Measurements from ENCODE around the gene TNS3. TPM values are rescaled to one million over a fixed set of nuclear protein-coding genes. Genes with fewer than 3 reads are reported as not detected.

TNS3 gene
- total RNA-seq, 1 donor from 2014 or later = 120 TPM

GRCh38 chr7:47231032-47231431, 350.9 kb downstream of the TNS3 start:
- no peaks in the 10 kb centered on the region for H3K27me3 Mint-ChIP-seq
- no peak overlapping the region for H3K27ac Mint-ChIP-seq
- H3K9me3 Mint-ChIP-seq (ENCODE audit: low read depth) = no peaks in the 10 kb centered on the region
- no peak for DNase-seq (ENCODE audit: low spot score, unreplicated experiment)
- H3K4me3 Mint-ChIP-seq (ENCODE audit: low read depth) = no peak overlapping the region
- TF ChIP-seq CTCF (IDR thresholded peaks at IDR 0.05; ENCODE audit: unreplicated experiment) = no peak
- H3K4me1 Mint-ChIP-seq (ENCODE audit: low read depth) = no peaks in the 10 kb centered on the region
- no peaks in the 10 kb centered on the region for H3K36me3 Mint-ChIP-seq (ENCODE audit: insufficient read depth)

GRCh38 chr7:47228386-47229014, 353.4 kb downstream of the TNS3 start:
- no peak overlapping the region for H3K4me3 Mint-ChIP-seq (ENCODE audit: low read depth)
- DNase-seq (ENCODE audit: low spot score, unreplicated experiment) = no peak
- no peaks in the 10 kb centered on the region for H3K36me3 Mint-ChIP-seq (ENCODE audit: insufficient read depth)
- no peak for TF ChIP-seq CTCF (IDR thresholded peaks at IDR 0.05; ENCODE audit: unreplicated experiment)
- H3K27ac Mint-ChIP-seq = no peak overlapping the region
- H3K4me1 Mint-ChIP-seq (ENCODE audit: low read depth) = no peaks in the 10 kb centered on the region
- H3K27me3 Mint-ChIP-seq = no peaks in the 10 kb centered on the region
- no peaks in the 10 kb centered on the region for H3K9me3 Mint-ChIP-seq (ENCODE audit: low read depth)

GRCh38 chr7:47227762-47228177, 354.1 kb downstream of the TNS3 start:
- DNase-seq (ENCODE audit: low spot score, unreplicated experiment) = no peak
- TF ChIP-seq CTCF (IDR thresholded peaks at IDR 0.05; ENCODE audit: unreplicated experiment) = no peak
- Mint-ChIP-seq H3K27ac (no peak overlapping the region), H3K9me3 (ENCODE audit: low read depth) (no peaks in the 10 kb centered on the region), H3K27me3 (no peaks in the 10 kb centered on the region), H3K4me1 (ENCODE audit: low read depth) (no peaks in the 10 kb centered on the region), H3K4me3 (ENCODE audit: low read depth) (no peak overlapping the region), H3K36me3 (ENCODE audit: insufficient read depth) (no peaks in the 10 kb centered on the region)

- no peak overlapping the region for H3K27ac Mint-ChIP-seq
These were observed 355.2 kb downstream of the TNS3 start for GRCh38 chr7:47226696-47227095.

GRCh38 chr7:47225387-47226131, 356.4 kb downstream of the TNS3 start:
- no peak for DNase-seq (ENCODE audit: low spot score, unreplicated experiment)
- no peaks in the 10 kb centered on the region for H3K4me1 Mint-ChIP-seq (ENCODE audit: low read depth)
- no peaks in the 10 kb centered on the region for H3K9me3 Mint-ChIP-seq (ENCODE audit: low read depth)
- no peak for TF ChIP-seq CTCF (IDR thresholded peaks at IDR 0.05; ENCODE audit: unreplicated experiment)
- H3K4me3 Mint-ChIP-seq (ENCODE audit: low read depth) = no peak overlapping the region
- no peaks in the 10 kb centered on the region for H3K27me3 Mint-ChIP-seq
- H3K27ac Mint-ChIP-seq = no peak overlapping the region
- H3K36me3 Mint-ChIP-seq (ENCODE audit: insufficient read depth) = no peaks in the 10 kb centered on the region

More at GRCh38 chr7:47226696-47227095, 355.2 kb downstream of the TNS3 start:
- Mint-ChIP-seq H3K27me3 (no peaks in the 10 kb centered on the region), H3K9me3 (ENCODE audit: low read depth) (no peaks in the 10 kb centered on the region), H3K4me1 (ENCODE audit: low read depth) (no peaks in the 10 kb centered on the region), H3K4me3 (ENCODE audit: low read depth) (no peak overlapping the region), H3K36me3 (ENCODE audit: insufficient read depth) (no peaks in the 10 kb centered on the region)
- DNase-seq (ENCODE audit: low spot score, unreplicated experiment) = no peak
- no peak for TF ChIP-seq CTCF (IDR thresholded peaks at IDR 0.05; ENCODE audit: unreplicated experiment)

Measured in progenitor cell of endocrine pancreas (in vitro differentiated cells).